ENCODE measurements around the gene PDE11A.

- TF ChIP-seq POLR2A (IDR thresholded peaks at IDR 0.05; ENCODE audit: low read depth, low read length) (no peak), POLR2AphosphoS5 (IDR thresholded peaks at IDR 0.05; ENCODE audit: low read depth, low read length) (no peak)
Measured at GRCh38 chr2:178106053-178106452, 33.5 kb upstream of the PDE11A start.

All from GM12892 (cell line).